Panc1 (cell line): ENCODE measurements around the gene RPS2.

Source experiments
- CTCF ChIP-seq: fragments of 450-650 bp; IDR thresholded peaks from 2 replicates; pipeline ENCODE4 v1.5.1; 2017; ENCODE audit warnings: mild to moderate bottlenecking
- POLR2AphosphoS5 ChIP-seq: IDR thresholded peaks from 2 replicates; pipeline ENCODE4 v1.6.1; 2012; ENCODE audit warnings: mild to moderate bottlenecking, low read depth, low read length, moderate library complexity
- REST ChIP-seq, 2 experiments: IDR thresholded peaks; 2 replicates each; pipeline ENCODE4 v1.6.1; 2011 to 2012; ENCODE audit warnings: low read depth in 2 of 2, control low read depth in 1 of 2, low read length in 1 of 2, mild to moderate bottlenecking in 1 of 2, moderate library complexity in 1 of 2; ENCODE audit not compliant: insufficient read depth in 1 of 2
- SIN3A ChIP-seq: IDR thresholded peaks from 2 replicates; pipeline ENCODE4 v1.6.1; 2012; ENCODE audit warnings: low read depth, mild to moderate bottlenecking, low read length, moderate library complexity, borderline replicate concordance; ENCODE audit not compliant: insufficient read depth
- TCF7L2 ChIP-seq: IDR thresholded peaks from 2 replicates; pipeline ENCODE4 v1.6.1; 2011; ENCODE audit warnings: mild to moderate bottlenecking, low read depth, low read length, inconsistent platforms

GRCh38 chr16:1987198-1987597, 22.6 kb upstream of the RPS2 start:
- TF ChIP-seq POLR2AphosphoS5 (no peak), CTCF (no peak), SIN3A (no peak), TCF7L2 (no peak), REST (IDR thresholded peaks at IDR 0.05; ENCODE audit: insufficient read depth in 1 of 2, low read depth in 2 of 2, low read length in 1 of 2) (no peak)
